Measurements from ENCODE around the gene KIF21A.

DNA sequence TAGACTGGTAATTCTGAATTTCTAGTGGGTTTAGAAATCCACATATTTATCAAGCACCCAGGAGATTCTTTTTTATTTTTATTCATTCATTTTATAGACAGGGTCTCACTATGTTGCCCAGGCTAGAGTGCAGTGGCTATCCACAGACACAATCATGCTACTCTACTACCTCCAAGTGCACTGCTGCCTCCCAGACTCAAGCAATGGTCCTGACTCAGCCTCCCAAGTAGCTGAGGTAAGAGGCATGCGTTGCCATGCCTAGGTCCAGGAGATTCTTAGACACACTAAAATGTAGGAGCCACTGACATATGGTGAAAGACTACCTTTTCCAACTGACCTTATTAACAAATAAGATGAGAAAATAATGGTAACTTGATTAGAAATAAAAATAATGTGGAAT, 38.9 kb downstream of the KIF21A start:
- TF ChIP-seq, protein P1, sequence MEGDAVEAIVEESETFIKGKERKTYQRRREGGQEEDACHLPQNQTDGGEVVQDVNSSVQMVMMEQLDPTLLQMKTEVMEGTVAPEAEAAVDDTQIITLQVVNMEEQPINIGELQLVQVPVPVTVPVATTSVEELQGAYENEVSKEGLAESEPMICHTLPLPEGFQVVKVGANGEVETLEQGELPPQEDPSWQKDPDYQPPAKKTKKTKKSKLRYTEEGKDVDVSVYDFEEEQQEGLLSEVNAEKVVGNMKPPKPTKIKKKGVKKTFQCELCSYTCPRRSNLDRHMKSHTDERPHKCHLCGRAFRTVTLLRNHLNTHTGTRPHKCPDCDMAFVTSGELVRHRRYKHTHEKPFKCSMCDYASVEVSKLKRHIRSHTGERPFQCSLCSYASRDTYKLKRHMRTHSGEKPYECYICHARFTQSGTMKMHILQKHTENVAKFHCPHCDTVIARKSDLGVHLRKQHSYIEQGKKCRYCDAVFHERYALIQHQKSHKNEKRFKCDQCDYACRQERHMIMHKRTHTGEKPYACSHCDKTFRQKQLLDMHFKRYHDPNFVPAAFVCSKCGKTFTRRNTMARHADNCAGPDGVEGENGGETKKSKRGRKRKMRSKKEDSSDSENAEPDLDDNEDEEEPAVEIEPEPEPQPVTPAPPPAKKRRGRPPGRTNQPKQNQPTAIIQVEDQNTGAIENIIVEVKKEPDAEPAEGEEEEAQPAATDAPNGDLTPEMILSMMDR (IDR thresholded peaks at IDR 0.05), result no peak
- TF ChIP-seq POLR2A (IDR thresholded peaks at IDR 0.05), result no peak

Measured in testis (tissue), 2 donors.